Urinary bladder (tissue), 4 donors: ENCODE measurements around the gene ABLIM2. TPM values are rescaled to one million over a fixed set of nuclear protein-coding genes. Genes with fewer than 3 reads are reported as not detected.

Experiments used
- DNase-seq: peaks from one replicate; pipeline ENCODE4 v3.0.0-alpha.2; 2015; ENCODE audit errors: extremely low spot score
- H3K27ac ChIP-seq: one replicate; pipeline ENCODE4 v1.5.1; 2013; ENCODE audit warnings: low read depth, mild to moderate bottlenecking, moderate library complexity
- H3K36me3 ChIP-seq: one replicate; pipeline ENCODE4 v1.6.1; 2013; ENCODE audit warnings: mild to moderate bottlenecking, moderate library complexity; ENCODE audit not compliant: insufficient read depth
- H3K4me1 ChIP-seq: one replicate; pipeline ENCODE4 v1.6.1; 2013; ENCODE audit warnings: mild to moderate bottlenecking, moderate library complexity; ENCODE audit not compliant: insufficient read depth
- H3K4me3 ChIP-seq: one replicate; pipeline ENCODE4 v1.5.1; 2013; ENCODE audit warnings: low read depth, low read length
- WGBS: extraction: QIAGEN DNeasy Blood & Tissue Kit; methylation state at CpG from one replicate; pipeline ENCODE4 v1.1.7; 2013; 5-methylcytosine and 5-hydroxymethylcytosine counted together
- polyA plus RNA-seq: library from polyadenylated mRNA; stranded (reverse); fragments of 200-250 nt; gene quantifications from one replicate; pipeline ENCODE4 v1.2.3, GENCODE V29; 2013
- total RNA-seq: library from RNA; depleted of rRNA; stranded (reverse); fragments of >200 nt; gene quantifications from one replicate; pipeline ENCODE4 v1.2.3, GENCODE V29; 2014
- donor health status: healthy with polysubstance abuse.
- donor health status: healthy.

The ABLIM2 gene
- total and polyA plus RNA-seq, 2 donors, result 1.1 to 5.9 TPM

GRCh38 chr4:8185930-8186329 lies 27.3 kb upstream of the ABLIM2 start:
- Histone ChIP-seq H3K27ac (no peak overlapping the region), H3K4me1 (peaks cover 2% of the 10 kb centered on the region), H3K36me3 (no peaks in the 10 kb centered on the region), H3K4me3 (no peak overlapping the region)
- no peak for DNase-seq
- WGBS, result 57% methylated on average over 9 of the region's 9 CpGs

DNA sequence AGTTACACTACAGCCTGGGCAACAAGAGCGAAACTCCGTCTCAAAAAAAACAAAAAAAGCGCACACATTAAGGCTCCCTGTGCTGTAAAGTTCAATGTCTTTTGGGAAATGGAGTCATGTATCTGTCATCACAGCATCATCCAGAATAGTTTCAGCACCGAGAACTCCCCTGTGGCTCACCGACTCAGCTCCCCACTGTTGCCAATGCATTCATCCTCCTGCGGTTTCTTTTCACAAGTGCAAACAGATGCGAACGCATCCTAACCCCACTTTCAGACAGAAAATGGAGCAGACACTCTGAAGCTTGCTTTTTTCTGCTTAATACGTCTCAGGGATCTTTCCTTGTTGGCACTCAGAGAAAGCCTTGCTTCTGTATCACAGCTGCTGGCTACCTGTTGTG lies 26.7 kb upstream of the ABLIM2 start:
- no peak overlapping the region for H3K27ac ChIP-seq
- no peak overlapping the region for H3K4me3 ChIP-seq
- peaks cover 2% of the 10 kb centered on the region for H3K4me1 ChIP-seq
- no peaks in the 10 kb centered on the region for H3K36me3 ChIP-seq
- WGBS, result 64% methylated on average over 9 of the region's 9 CpGs
- no peak for DNase-seq

DNA sequence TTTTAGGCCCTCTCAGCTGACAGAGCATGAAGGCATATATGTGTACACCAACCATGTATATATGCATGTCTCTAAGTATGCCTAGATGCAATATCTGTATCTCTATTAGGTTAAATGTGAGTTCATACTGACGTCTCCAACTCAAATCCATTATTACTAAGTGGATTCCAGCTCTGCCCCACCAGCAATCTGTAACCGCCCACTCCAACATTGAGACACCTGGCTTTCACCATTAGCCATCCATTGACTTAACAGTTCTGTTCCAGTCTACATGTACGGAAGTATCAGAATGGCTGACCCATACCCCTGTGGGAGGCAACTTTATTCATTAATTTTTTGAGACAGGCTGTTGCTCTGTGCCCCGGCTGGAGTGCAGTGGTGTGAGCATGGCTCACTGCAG lies 25.4 kb upstream of the ABLIM2 start:
- DNase-seq, result no peak
- WGBS, result 85% methylated on average over 4 of the region's 4 CpGs
- no peak overlapping the region for H3K4me3 ChIP-seq
- H3K4me1 ChIP-seq, result peaks cover 2% of the 10 kb centered on the region
- no peaks in the 10 kb centered on the region for H3K36me3 ChIP-seq
- H3K27ac ChIP-seq, result no peak overlapping the region

DNA sequence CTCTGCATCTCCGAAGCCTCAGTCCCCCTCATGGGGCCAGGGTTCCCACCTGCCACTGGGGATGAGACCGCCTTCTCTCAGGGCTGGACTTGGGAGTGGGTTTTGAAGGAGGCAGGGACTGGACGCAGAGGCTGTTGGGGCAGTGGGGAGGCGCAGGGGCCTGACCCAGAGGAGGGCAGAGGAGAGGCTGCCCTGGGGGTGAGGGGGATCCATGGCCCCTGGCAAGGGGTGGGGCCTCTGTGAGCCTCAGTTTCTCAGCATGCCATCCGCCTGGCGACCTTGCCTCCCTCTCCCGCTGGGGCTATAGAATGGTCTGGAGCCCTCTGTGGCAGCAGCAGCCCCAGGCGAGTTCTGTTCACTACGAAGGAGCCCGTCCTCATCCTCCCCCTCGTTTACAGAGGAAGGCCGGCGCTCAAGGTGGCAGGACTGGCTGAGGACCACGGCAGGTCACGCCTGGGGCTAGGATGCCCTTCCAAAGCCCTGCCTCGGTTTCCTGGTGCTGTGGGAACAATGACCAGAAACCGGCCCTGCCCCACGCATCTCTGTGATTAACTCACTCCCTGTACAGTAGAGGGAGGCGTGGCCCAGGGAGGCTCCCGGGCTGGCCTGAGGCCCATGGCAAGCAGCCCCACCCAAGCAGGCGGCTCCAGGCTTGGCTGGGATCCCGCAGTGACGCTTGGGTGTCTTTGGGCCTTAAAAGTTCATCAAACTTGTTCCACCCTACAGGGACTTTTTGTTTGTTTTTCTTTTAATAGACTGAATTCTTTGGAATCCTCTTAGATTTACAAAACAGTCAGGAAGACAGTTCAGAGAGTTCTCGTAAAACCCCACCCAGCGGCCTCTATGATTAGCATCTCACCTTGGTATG lies 24.5 kb upstream of the ABLIM2 start:
- DNase-seq, result peak; percentile 74
- H3K4me1 ChIP-seq, result peaks cover 2% of the 10 kb centered on the region
- WGBS, result 58% methylated on average over 25 of the region's 25 CpGs
- H3K36me3 ChIP-seq, result no peaks in the 10 kb centered on the region
- H3K4me3 ChIP-seq, result no peak overlapping the region
- no peak overlapping the region for H3K27ac ChIP-seq

GRCh38 chr4:8182294-8182693 lies 23.7 kb upstream of the ABLIM2 start:
- Histone ChIP-seq H3K36me3 (no peaks in the 10 kb centered on the region), H3K27ac (no peak overlapping the region), H3K4me3 (no peak overlapping the region), H3K4me1 (peaks cover 2% of the 10 kb centered on the region)
- 91% methylated on average over 11 of the region's 11 CpGs for WGBS
- DNase-seq, result no peak

- WGBS, result 72% methylated on average over 7 of the region's 7 CpGs
- no peaks in the 10 kb centered on the region for H3K36me3 ChIP-seq
- no peak overlapping the region for H3K27ac ChIP-seq
- H3K4me1 ChIP-seq, result peaks cover 2% of the 10 kb centered on the region
- no peak overlapping the region for H3K4me3 ChIP-seq
- no peak for DNase-seq
Measured at GRCh38 chr4:8181844-8182243, 23.2 kb upstream of the ABLIM2 start.

DNA sequence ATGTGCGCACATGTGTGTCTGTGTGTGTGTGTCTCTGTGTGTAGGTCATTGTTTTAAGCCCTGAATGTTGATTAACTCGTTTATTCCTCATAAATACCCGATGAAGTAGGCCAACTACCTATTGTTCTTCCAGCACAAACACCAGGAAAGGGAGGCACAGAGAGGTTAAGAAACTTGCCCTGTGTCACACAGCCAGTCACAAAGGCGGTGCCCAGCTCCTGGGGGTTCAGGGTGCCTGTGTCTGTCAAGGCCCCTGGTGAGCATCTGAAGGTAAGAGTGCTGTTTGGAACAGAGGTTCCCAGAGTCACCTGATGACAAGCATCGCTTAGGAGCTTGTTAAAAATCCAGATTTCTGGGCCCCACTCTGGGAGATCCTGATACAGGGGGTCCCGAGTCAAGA lies 22.5 kb upstream of the ABLIM2 start:
- no peak overlapping the region for H3K4me3 ChIP-seq
- no peak for DNase-seq
- no peak overlapping the region for H3K27ac ChIP-seq
- WGBS, result 91% methylated on average over 6 of the region's 6 CpGs
- H3K36me3 ChIP-seq, result no peaks in the 10 kb centered on the region
- peaks cover 2% of the 10 kb centered on the region for H3K4me1 ChIP-seq

DNA sequence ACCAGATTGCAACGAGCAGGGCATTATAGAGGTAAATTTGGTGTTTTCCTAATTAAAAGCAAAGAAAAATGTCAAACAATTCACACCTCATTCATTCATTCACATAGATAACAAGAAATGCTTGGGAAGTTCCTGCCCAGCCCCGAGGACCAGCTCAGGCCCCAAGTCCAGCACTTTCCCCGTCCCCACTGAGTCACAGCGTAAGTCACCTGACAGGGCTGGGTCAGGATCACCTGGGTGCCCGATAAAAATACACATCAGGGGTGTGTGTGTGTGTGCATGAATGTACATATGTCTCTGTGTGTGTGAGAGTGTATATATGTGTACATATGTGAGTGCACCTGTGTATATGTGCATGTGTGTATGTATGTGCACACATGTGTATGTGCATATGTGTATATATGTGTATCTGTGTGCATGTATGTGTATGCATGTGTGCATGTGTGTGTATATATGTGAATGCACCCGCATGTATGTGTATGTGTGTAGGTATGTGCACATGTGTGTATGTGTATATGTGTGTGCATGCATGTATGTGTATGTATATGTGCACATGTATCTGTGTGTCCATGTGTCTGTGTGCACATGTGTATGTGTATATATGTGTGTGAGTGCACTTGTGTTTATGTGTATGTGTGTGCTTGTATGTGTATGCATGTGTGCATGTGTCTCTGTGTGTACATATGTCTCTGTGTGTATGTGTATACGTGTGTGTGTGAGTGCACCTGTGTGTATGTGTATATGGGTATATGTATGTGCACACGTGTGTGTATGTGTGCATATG lies 21.9 kb upstream of the ABLIM2 start:
- no peak for DNase-seq
- Histone ChIP-seq H3K36me3 (no peaks in the 10 kb centered on the region), H3K4me3 (no peak overlapping the region), H3K4me1 (peaks cover 2% of the 10 kb centered on the region), H3K27ac (no peak overlapping the region)
- WGBS, result 78% methylated on average over 8 of the region's 8 CpGs

GRCh38 chr4:8179771-8180170 lies 21.2 kb upstream of the ABLIM2 start:
- WGBS, result 79% methylated on average over 9 of the region's 9 CpGs
- no peaks in the 10 kb centered on the region for H3K36me3 ChIP-seq
- DNase-seq, result no peak
- H3K4me1 ChIP-seq, result peaks cover 2% of the 10 kb centered on the region
- no peak overlapping the region for H3K27ac ChIP-seq
- H3K4me3 ChIP-seq, result no peak overlapping the region

GRCh38 chr4:8179074-8179473 lies 20.5 kb upstream of the ABLIM2 start:
- H3K36me3 ChIP-seq, result no peaks in the 10 kb centered on the region
- H3K27ac ChIP-seq, result no peak overlapping the region
- peaks cover 2% of the 10 kb centered on the region for H3K4me1 ChIP-seq
- no peak for DNase-seq
- 86% methylated on average over 10 of the region's 10 CpGs for WGBS
- no peak overlapping the region for H3K4me3 ChIP-seq

DNA sequence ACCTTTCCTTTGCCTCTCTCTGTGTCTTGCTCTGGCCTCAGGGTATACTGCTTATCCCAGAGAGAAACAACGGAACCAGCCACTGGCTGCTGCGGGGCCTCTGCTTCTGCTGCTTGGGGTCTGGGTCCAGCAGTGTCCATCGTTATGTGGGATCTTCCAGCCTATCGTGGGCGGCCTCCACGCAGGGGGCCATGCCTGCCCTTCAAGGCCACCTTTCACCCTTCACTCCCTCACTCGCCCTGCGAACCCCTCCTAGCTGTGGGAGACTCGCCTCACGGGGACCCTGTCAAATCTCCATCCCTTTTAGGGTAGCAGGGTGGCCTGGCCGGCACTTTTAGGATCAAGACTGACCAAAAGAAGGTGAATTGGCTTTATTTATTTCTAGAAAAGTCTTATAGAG lies 19.3 kb upstream of the ABLIM2 start:
- DNase-seq, result no peak
- H3K36me3 ChIP-seq, result no peaks in the 10 kb centered on the region
- H3K27ac ChIP-seq, result no peak overlapping the region
- H3K4me1 ChIP-seq, result peaks cover 2% of the 10 kb centered on the region
- no peak overlapping the region for H3K4me3 ChIP-seq
- 91% methylated on average over 11 of the region's 11 CpGs for WGBS

GRCh38 chr4:8177552-8177951 lies 18.9 kb upstream of the ABLIM2 start:
- Histone ChIP-seq H3K4me3 (no peak overlapping the region), H3K36me3 (no peaks in the 10 kb centered on the region), H3K27ac (no peak overlapping the region), H3K4me1 (no peaks in the 10 kb centered on the region)
- DNase-seq, result no peak
- 68% methylated on average over 6 of the region's 6 CpGs for WGBS

DNA sequence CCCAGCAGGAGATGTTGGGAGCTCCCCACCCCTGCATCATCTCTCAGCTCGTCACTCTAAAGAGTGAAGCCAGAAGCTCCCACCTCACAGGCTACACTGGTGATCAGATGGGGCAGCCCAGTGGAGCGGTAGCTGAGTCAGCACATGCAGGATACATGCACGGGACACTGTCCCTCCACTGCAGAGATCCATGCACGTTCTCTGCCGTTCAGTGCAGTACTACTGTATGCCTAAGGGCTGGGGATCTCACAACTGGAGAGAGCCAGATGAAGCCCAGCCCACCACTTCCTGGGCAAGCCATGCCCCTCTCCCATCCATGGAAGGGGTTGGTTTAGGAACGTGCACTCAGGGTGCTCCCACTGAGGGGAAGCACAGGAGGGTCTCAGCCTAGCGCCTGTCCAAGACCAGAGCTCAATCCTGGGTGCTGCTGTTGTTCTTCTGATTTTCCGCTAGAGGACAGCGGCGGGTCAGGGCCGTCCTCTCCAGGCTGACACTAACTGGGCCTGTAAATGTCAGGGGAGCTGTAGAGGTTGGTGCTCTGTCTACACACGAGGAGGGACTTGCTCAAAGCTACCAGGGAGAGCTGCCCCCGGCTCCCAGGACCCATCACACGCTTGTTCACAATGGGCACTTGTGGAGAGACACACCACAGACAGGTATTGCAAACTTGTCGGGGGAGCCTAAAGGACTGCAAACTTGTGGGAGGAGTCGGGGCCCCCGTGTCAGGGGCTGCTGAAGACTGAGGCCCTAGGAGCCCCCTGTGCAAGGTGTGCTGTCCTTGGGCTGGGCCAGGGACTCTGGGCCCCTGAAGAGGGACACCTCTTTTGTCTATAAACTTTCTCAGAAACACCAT lies 18.2 kb upstream of the ABLIM2 start:
- H3K4me3 ChIP-seq, result no peak overlapping the region
- no peak for DNase-seq
- H3K36me3 ChIP-seq, result no peaks in the 10 kb centered on the region
- H3K4me1 ChIP-seq, result no peaks in the 10 kb centered on the region
- 31% methylated on average over 17 of the region's 17 CpGs for WGBS
- H3K27ac ChIP-seq, result no peak overlapping the region
